GM19397 (cell line): ENCODE data around the gene VSIR.

Experiments used
- ATAC-seq: cut with Tn5 transposase; IDR thresholded peaks from one replicate; pipeline ENCODE4 v1.9.1; 2021; ENCODE audit warnings: mild to moderate bottlenecking, moderate library complexity; ENCODE audit not compliant: unreplicated experiment

Gene VSIR

GRCh38 chr10:71697938-71698709 lies 75.2 kb downstream of the VSIR start:
- ATAC-seq: no peak
